ENCODE data around the gene IQCH.

IQCH gene

GRCh38 chr15:67349634-67350033, 95.0 kb downstream of the IQCH start:
- Histone ChIP-seq H4K20me1 (ENCODE audit: insufficient read depth, low read length) (no peaks in the 10 kb centered on the region), H3K36me3 (replicated peaks; ENCODE audit: insufficient read depth, low read length) (no peaks in the 10 kb centered on the region), H3K4me3 (ENCODE audit: low read length) (no peak overlapping the region), H3F3A (ENCODE audit: insufficient read depth, low read length) (no peaks in the 10 kb centered on the region), H3K27ac (ENCODE audit: low read length) (no peak overlapping the region), H3K27me3 (replicated peaks; ENCODE audit: insufficient read depth, low read length) (no peaks in the 10 kb centered on the region), H3K79me2 (ENCODE audit: low read length) (no peaks in the 10 kb centered on the region), H3K9ac (ENCODE audit: low read length) (no peak overlapping the region), H3K4me1 (ENCODE audit: low read length) (no peaks in the 10 kb centered on the region), H3K9me3 (replicated peaks; ENCODE audit: insufficient read depth, low read length) (no peaks in the 10 kb centered on the region), H3K4me2 (ENCODE audit: low read depth, low read length) (no peak overlapping the region), H2AFZ (ENCODE audit: low read length) (no peak overlapping the region), H3K9me2 (replicated peaks; ENCODE audit: insufficient read depth, low read length) (no peaks in the 10 kb centered on the region)
- no peak for DNase-seq
- no peak for TF ChIP-seq EZH2phosphoT487 (IDR thresholded peaks at IDR 0.05; ENCODE audit: low read length)
- no peak for TF ChIP-seq CTCF (IDR thresholded peaks at IDR 0.05; ENCODE audit: low read length)
- no peak for TF ChIP-seq EZH2 (optimal IDR thresholded peaks at IDR 0.05; ENCODE audit: low read depth, low read length)

GRCh38 chr15:67350042-67350441, 95.5 kb downstream of the IQCH start:
- Histone ChIP-seq H3K4me2 (ENCODE audit: low read depth, low read length) (no peak overlapping the region), H2AFZ (ENCODE audit: low read length) (no peak overlapping the region), H3K27me3 (replicated peaks; ENCODE audit: insufficient read depth, low read length) (no peaks in the 10 kb centered on the region), H3K27ac (ENCODE audit: low read length) (no peak overlapping the region), H3K79me2 (ENCODE audit: low read length) (no peaks in the 10 kb centered on the region), H4K20me1 (ENCODE audit: insufficient read depth, low read length) (no peaks in the 10 kb centered on the region), H3K9me2 (replicated peaks; ENCODE audit: insufficient read depth, low read length) (no peaks in the 10 kb centered on the region), H3K9ac (ENCODE audit: low read length) (no peak overlapping the region), H3K9me3 (replicated peaks; ENCODE audit: insufficient read depth, low read length) (no peaks in the 10 kb centered on the region), H3K4me1 (ENCODE audit: low read length) (no peaks in the 10 kb centered on the region), H3F3A (ENCODE audit: insufficient read depth, low read length) (no peaks in the 10 kb centered on the region), H3K36me3 (replicated peaks; ENCODE audit: insufficient read depth, low read length) (no peaks in the 10 kb centered on the region), H3K4me3 (ENCODE audit: low read length) (no peak overlapping the region)
- DNase-seq: no peak
- TF ChIP-seq CTCF (IDR thresholded peaks at IDR 0.05; ENCODE audit: low read length): no peak
- no peak for TF ChIP-seq EZH2phosphoT487 (IDR thresholded peaks at IDR 0.05; ENCODE audit: low read length)
- no peak for TF ChIP-seq EZH2 (optimal IDR thresholded peaks at IDR 0.05; ENCODE audit: low read depth, low read length)

GRCh38 chr15:67358391-67358790, 103.8 kb downstream of the IQCH start:
- H3K36me3 ChIP-seq (replicated peaks; ENCODE audit: insufficient read depth, low read length): no peaks in the 10 kb centered on the region
- no peak overlapping the region for H3K4me3 ChIP-seq (ENCODE audit: low read length)
- no peak overlapping the region for H3K4me2 ChIP-seq (ENCODE audit: low read depth, low read length)
- no peak for TF ChIP-seq CTCF (IDR thresholded peaks at IDR 0.05; ENCODE audit: low read length)
- TF ChIP-seq EZH2phosphoT487 (IDR thresholded peaks at IDR 0.05; ENCODE audit: low read length): no peak
- no peak for TF ChIP-seq EZH2 (optimal IDR thresholded peaks at IDR 0.05; ENCODE audit: low read depth, low read length)
- H3K27ac ChIP-seq (ENCODE audit: low read length): no peak overlapping the region
- no peaks in the 10 kb centered on the region for H3K27me3 ChIP-seq (replicated peaks; ENCODE audit: insufficient read depth, low read length)
- H3K9ac ChIP-seq (ENCODE audit: low read length): no peak overlapping the region
- no peaks in the 10 kb centered on the region for H4K20me1 ChIP-seq (ENCODE audit: insufficient read depth, low read length)
- no peaks in the 10 kb centered on the region for H3K79me2 ChIP-seq (ENCODE audit: low read length)
- H3K9me2 ChIP-seq (replicated peaks; ENCODE audit: insufficient read depth, low read length): no peaks in the 10 kb centered on the region
- H3F3A ChIP-seq (ENCODE audit: insufficient read depth, low read length): no peaks in the 10 kb centered on the region
- H3K9me3 ChIP-seq (replicated peaks; ENCODE audit: insufficient read depth, low read length): no peaks in the 10 kb centered on the region
- no peak overlapping the region for H2AFZ ChIP-seq (ENCODE audit: low read length)
- no peak for DNase-seq
- no peaks in the 10 kb centered on the region for H3K4me1 ChIP-seq (ENCODE audit: low read length)
